ENCODE results near the gene SIPA1L3.
"Not testable (repeated sequence)": the region's sequence is repeated elsewhere in the genome, so short reads cannot be mapped to it uniquely, and the experiment has no call there.

Gene SIPA1L3

GRCh38 chr19:38020311-38020710, 113.3 kb downstream of the SIPA1L3 start:
- DNase-seq (ENCODE audit: low read depth), result no peak

DNA sequence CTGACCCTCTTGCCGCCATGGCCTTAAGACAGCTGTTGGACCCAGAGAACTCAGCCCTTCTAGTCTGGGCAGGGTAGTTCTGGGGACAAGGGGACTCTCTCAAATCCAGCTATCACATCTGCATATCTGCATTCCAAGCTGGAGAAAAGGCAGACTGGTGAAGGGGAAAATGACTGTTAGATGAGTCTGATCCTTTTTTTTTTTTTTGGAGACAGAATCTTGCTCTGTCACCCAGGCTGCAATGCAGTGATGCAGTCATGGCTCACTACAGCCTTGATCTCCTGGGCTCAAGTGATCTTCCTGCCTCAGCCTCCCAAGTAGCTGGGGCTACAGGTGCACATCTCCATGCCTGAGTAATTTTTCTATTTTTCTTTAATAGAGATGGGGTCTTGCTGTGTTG, 114.3 kb downstream of the SIPA1L3 start:
- no peak for DNase-seq (ENCODE audit: low read depth)

DNA sequence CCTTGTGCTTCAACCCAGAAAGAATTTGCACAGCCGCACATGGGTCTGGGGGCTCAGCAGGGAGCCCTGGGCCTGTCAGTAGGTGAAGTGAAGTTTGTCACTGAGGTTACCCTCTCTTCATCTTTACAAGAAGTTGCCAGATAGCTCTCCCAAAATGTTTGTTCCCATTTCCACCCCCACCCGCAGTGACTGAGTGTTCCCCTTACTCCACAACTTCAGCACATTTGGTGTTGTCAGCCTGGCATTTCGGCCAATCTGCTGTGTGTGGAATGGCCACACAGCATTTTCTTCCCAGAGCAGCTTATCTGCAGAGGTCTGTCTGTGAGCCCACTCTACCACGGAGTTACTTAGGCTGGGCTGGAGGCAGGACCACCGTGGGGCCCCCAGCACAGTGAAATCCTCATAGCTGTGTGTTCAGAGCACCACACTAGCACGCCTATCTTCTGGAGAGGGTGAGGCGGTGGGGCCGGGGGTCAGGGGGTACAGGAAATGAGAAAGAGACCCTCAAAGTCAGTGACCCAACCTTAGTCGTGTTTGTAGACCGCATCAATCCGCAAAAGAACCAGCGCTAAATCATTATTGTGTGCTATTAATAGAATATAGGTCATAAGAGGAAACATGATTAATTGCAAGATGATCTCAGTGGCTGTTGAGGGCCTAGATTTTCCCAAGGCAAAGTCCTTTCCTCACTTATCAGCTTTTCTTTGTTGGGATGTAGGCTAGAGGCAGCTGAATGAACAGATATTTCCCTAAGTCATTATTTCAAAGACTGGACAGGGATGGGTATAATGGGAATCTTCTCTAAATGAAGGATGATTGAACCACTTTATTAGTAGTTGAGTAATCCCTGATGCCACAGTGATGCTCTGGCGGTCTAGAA, 116.0 kb downstream of the SIPA1L3 start:
- DNase-seq (ENCODE audit: low read depth), result no peak

- DNase-seq (ENCODE audit: low read depth), result no peak
Observed at GRCh38 chr19:38023671-38024541, 116.9 kb downstream of the SIPA1L3 start.

DNA sequence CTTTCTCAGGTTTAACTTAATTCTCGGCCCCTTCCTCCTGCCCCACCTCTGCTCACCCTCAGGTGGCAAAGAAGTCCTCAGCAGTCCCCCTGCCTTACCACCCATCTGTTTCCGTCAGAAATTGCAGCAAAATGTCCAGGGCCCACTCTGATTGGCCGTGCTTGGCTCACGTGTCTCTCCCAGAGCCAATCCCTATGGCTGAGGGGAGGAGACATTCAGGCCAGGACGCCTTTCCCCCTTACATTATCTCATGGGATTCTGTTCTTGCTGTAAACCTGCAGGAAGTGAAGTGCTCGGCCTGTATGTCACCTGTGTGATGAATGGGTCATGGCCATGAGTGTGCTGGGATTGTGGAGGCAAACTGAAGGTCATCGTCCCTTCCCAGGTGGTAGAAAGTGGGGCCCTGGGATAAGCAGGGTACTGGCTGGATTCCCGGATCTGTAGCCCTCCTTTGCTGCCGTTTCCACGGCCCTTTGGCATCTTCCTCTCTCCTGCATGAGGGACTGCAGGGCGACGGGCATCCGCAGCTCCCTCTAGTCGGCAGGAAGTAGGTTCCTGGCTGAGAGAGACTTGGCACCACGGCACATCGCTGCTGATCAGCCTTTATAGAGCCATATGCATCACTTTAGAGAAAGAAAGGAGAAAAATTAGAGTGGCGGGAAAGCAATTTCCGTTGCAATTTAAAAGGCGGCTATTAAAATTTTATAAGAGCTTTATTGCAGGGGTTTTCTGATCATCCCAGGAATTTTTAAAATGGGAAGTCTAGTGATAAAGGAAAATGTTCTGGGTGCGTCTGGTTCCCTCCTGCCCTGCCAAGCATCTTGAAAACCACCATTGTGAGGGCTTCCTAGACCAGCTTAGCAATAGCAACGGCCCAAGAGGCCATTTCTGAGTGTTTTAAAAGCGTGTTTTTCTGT, 118.2 kb downstream of the SIPA1L3 start:
- DNase-seq (ENCODE audit: low read depth), result no peak

DNA sequence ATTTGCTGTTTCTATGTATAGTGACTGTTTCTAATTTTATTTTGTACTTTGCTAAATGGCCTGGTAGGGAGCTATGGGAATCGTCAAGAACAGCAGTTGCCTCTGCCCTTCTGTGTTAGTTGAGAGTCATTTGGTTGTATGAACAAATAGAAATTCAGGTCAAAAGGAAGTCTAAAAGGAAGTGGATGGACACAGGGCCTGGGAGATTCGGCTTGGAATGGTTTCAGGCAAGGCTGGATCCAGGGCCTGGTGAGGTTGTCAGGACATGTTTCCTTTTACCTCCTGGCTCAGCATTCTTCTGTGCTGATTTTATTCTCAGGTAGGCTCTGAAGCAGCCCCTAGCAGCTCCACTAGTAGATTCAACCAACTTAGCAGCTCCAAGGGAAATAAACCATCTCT, 118.9 kb downstream of the SIPA1L3 start:
- no peak for DNase-seq (ENCODE audit: low read depth)

DNA sequence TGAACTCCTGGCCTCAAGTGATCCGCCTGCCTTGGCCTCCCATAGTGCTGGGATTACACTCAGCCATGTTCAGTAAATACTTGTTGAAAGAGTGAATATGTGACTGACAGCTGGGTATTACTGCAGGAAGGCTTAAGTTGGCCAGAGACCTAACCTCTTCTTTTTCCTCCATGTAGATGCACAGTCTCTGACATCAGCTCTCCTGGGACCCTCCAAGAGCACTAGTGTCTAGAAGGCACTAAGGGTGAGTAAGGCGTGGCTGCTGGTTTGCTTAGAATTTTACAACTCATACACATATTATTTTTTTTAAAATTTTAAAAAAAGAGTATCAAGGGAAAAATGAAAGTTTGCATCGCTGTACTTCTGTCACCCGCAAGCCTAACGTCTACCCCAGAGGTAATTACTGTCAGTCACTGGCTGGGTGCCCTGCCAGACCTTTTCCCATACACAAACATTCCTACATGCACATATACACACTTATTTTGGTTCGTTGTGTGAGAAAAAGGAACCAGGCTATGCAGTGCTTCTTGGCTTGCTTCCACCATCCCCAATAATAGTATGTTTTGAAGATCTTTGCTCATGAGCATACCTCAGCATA, 122.0 kb downstream of the SIPA1L3 start:
- DNase-seq (ENCODE audit: low read depth), result no peak

GRCh38 chr19:38030001-38030400, 123.0 kb downstream of the SIPA1L3 start:
- not testable (repeated sequence) for DNase-seq (ENCODE audit: low read depth)

DNA sequence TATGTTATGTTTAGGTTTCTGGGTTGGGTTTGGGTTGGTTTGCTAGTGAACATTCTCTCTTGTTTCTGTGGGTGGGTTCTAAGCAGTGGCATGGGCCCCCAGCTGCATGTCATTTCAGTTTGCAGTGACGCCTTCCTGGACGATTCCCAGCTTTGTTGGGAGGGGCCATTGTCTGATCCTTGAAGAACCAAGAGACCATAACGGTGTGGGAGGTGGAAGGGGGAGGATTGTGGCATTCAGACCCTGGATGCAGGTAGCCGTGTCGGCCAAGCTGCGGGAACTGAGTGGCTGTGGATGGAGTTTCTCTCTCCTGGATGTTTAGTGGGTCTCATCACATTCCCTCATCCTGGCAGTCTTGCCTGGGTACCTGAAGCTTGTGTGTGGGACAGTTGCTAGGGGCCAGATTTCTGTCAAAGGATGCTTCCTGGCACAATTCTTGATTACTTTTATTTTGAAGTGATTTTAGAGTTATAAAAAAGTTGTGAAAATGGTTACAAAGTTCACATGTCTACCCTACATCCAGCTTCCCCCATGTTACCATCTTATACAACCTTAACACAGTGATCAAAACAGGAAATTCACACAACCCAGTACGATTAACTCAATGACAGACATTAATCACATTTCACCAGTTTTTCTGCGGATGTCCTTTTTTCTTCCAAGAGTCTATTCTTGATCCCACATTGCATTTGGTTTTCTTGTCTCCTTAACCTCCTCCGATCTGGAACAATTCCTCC, 123.8 kb downstream of the SIPA1L3 start:
- DNase-seq (ENCODE audit: low read depth), result no peak

DNA sequence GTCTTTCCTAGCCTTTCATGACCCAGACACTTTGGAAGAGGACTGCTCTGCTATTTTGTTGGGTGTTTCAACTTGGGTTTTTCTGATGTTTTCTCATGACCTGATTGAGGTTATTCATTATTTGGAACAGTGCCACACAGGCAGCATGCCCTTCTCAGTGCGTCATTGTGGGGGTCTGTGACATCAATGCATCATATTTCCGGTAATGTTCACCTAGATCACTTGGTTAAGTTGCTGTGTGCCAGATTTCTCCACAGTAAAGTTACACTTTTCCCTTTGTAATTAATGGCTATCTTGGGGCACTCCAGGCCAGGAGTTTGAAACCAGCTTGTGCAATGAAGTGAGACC, 124.4 kb downstream of the SIPA1L3 start:
- DNase-seq (ENCODE audit: low read depth), result no peak

- DNase-seq (ENCODE audit: low read depth), result no peak
Observed at GRCh38 chr19:38032151-38032550, 125.1 kb downstream of the SIPA1L3 start.

DNA sequence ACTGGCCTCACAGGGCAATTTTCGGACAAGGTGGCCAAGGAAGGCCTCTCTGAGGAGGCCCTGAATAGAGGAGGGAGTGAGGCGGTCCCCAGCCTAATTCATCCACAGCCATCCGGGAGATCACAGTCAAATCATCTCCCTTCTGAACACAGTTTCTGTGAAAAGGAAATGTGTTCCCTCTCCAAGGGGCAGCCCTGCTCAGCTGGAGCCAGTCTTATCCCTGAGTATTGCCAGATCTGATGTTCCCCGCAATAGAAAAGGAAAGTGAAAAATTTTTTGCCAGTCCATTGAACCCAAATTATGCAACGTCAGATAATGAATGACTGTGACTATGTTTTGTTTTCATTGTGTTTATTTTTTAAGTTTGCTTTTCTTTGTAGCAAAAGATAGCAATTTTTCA, 125.9 kb downstream of the SIPA1L3 start:
- no peak for DNase-seq (ENCODE audit: low read depth)

DNA sequence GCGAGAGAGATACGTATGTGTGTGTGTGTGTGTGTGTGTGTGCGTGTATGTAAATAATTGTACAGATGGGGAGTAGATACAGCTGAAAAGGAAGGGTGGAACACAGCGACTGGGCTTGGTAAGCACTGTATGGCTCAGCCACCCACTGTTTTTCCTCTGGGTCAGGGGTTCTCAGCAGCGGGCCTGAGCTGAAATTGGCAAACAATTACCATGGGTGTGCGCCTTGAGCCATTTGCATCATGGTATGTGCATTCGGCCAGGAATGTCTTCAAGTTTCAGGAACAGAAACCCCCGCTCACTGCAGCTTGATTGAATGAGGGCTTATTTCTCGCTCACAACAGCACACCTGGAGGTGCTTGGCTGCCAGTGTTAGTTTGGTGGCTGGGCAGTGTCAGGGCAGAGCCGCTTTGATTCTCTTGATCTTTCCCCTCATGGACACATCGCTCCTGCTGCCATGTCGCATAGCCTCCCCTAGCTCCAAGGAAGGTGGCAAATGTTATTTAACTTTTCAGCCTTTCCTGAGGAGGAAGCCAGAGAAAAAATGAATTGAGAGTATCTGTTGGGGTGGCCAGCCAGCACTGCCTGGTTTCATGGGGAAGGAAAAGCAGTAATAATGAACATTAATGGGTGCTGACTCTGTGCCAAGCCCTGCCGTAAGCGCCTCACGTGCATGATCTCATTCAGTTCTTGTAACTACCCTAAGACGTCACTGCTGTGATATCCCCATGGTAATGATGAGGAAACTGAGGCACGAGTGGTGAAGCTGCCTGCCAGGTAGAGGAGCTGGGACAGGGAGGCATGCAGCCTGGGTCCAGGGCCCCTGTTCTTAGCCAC, 126.9 kb downstream of the SIPA1L3 start:
- no peak for DNase-seq (ENCODE audit: low read depth)

DNA sequence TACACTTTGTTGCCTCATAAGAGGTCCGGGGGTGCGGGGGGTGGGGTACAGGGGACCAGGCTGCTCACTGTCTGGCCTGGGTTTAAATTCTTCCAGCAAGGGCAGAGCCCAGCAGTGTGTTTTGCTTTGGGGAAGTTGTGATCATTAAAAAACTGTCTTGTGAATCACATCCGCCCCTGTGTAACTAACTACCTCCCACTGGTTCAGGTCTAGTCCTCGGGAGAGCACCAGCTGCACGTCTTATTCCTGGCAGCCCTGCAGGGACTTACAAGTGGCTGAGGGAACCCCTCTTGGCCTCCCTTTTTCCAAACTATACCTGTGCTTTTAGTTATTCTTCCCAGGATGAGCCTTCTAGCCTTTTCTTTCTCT, 127.5 kb downstream of the SIPA1L3 start:
- DNase-seq (ENCODE audit: low read depth), result no peak

DNA sequence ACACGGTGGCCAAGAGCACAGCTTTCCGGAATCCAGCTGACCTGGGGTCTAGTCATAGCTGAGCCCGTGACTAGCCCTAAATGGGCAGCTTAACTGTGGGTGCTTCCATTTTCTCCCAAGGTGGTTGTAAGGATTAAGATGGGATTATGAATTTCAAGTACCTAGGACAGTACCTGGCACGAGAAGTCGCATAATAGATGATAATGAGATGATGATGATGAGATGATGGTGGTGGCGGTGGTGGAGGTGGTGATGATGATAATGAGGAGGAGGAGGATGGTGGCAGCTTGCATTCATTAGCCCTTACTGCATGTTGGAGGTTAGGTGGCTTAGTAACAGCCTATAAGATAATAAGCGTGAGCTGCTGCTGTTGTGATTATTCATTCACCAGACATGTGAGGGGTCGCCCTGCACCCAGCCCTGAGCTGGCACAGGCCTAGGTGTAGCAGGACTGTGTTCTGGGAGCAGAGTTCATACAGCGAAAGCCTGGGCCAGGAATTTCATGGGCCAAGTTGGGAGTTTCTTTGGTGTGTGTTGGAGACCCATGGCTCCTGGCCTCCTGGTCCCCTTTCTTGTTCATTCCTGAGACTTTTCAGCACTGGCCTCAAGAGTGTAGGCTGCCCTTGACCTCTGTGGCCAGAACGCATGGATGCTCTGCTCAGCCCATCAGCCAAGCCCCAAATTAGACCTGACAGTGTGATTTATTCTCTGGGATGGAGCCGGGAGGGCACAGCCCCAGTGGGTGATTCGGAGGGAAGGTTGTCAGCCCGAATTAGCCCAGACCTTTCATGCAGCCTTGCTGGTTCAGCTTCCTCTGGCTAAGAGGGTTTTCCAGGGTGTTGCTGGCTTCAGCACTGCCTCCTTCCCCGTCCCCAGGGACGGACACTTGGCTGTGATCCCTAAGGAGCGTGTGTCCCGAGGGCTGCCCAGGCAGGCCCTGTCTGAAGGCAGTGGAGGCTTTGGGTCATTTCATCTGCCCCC, 128.8 kb downstream of the SIPA1L3 start:
- no peak for DNase-seq (ENCODE audit: low read depth)

DNA sequence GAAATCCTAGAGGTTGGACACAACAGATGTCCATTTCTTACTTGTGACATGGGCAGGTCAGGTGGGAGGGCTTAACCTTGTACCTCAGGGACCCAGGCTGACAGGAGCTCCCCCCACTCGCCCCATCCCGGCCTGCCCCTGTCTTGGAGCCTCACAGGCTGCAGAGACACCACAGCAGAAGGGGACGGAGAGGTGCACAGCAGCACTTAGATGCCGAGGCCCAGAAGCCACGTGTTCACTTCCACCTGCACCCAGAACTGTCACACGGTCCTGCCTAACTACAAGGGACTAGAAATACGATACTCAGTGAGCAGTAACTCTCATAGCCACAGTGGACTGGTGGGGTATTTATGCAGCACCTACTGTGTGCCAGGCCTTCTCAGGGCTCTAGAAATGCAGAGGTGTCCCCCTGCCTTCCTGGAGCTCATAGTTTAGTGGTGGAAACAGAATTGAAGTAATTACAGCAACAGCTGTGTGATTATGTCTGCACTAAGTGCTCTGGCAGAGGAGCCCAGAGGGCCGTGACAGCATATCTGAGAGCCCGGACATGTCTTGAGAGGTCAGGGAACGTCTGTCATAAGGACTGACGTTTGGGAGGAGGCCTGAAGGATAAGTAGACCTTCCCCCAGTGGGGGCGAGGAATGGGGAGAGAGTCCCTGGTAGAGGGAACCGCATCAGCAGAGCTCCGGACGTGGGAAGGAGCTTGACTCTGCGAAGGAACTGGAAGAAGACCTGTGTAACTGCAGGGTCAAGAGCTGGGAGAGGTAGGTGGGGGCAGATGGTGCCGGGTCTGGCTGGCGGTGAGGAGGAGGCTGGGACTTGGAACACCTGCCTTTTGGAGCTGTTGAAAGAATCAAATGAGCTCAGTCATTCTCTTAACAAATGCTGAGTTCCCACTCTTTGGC, 130.0 kb downstream of the SIPA1L3 start:
- DNase-seq (ENCODE audit: low read depth), result no peak

- DNase-seq (ENCODE audit: low read depth), result no peak
Observed at GRCh38 chr19:38039966-38040365, 133.0 kb downstream of the SIPA1L3 start.

DNA sequence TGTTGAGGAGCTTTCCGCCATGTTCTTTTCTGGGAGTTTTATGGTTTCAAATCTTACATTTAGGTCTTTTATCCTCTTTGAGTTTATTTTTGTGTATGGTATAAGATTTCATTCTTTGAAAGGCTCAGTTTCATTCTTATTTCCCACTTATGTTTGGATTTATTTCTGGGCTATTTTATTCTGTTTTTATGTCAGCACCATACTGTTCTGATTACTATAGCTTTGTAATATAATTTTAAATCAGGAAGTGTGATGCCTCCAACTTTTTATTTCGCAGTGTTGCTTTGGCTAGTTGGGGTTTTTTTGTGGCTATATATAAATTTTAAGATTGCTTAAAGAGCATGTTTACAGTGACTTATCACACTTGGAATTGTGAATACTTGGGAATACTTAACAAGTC, 135.1 kb downstream of the SIPA1L3 start:
- DNase-seq (ENCODE audit: low read depth), result no peak
